ENCODE results near the gene CARMIL3.
A peak's percentile ranks its signal among the peaks of the same experiment; 100 is the strongest.
"Not testable (repeated sequence)": the region's sequence is repeated elsewhere in the genome, so short reads cannot be mapped to it uniquely, and the experiment has no call there.

CARMIL3 gene

GRCh38 chr14:24040692-24041091, 11.1 kb upstream of the CARMIL3 start:
- no peak for DNase-seq (ENCODE audit: low read depth)

- no peak for DNase-seq (ENCODE audit: low read depth)
These were observed 9.1 kb upstream of the CARMIL3 start for GRCh38 chr14:24042746-24043145.

GRCh38 chr14:24049002-24049401, 2.8 kb upstream of the CARMIL3 start:
- not testable (repeated sequence) for DNase-seq (ENCODE audit: low read depth)

GRCh38 chr14:24050753-24051152, 1.1 kb upstream of the CARMIL3 start:
- not testable (repeated sequence) for DNase-seq (ENCODE audit: low read depth)

GRCh38 chr14:24051176-24051788, 527 bp upstream of the CARMIL3 start:
- DNase-seq (ENCODE audit: low read depth), result no peak

- DNase-seq (ENCODE audit: low read depth), result peak; percentile 63
These were observed 1.1 kb downstream of the CARMIL3 start for GRCh38 chr14:24052656-24053547.

GRCh38 chr14:24053548-24054323, 1.9 kb downstream of the CARMIL3 start:
- DNase-seq (ENCODE audit: low read depth), result no peak

GRCh38 chr14:24054324-24054641, 2.5 kb downstream of the CARMIL3 start:
- DNase-seq (ENCODE audit: low read depth), result no peak

GRCh38 chr14:24054646-24055045, 2.8 kb downstream of the CARMIL3 start:
- no peak for DNase-seq (ENCODE audit: low read depth)

GRCh38 chr14:24055971-24056799, 4.4 kb downstream of the CARMIL3 start:
- no peak for DNase-seq (ENCODE audit: low read depth)

GRCh38 chr14:24056800-24057184, 5.0 kb downstream of the CARMIL3 start:
- DNase-seq (ENCODE audit: low read depth), result no peak

- no peak for DNase-seq (ENCODE audit: low read depth)
These were observed 5.5 kb downstream of the CARMIL3 start for GRCh38 chr14:24057271-24057670.

GRCh38 chr14:24057867-24058259, 6.1 kb downstream of the CARMIL3 start:
- DNase-seq (ENCODE audit: low read depth), result no peak

- DNase-seq (ENCODE audit: low read depth), result peak; percentile 43
These were observed 6.6 kb downstream of the CARMIL3 start for GRCh38 chr14:24058260-24058950.

GRCh38 chr14:24058951-24059475, 7.2 kb downstream of the CARMIL3 start:
- DNase-seq (ENCODE audit: low read depth), result no peak

- DNase-seq (ENCODE audit: low read depth), result no peak
These were observed 8.1 kb downstream of the CARMIL3 start for GRCh38 chr14:24059841-24060388.

- DNase-seq (ENCODE audit: low read depth), result no peak
These were observed 8.6 kb downstream of the CARMIL3 start for GRCh38 chr14:24060443-24060842.

GRCh38 chr14:24060984-24061913, 9.4 kb downstream of the CARMIL3 start:
- no peak for DNase-seq (ENCODE audit: low read depth)

GRCh38 chr14:24062216-24062980, 10.6 kb downstream of the CARMIL3 start:
- no peak for DNase-seq (ENCODE audit: low read depth)
